ENCODE data around the gene HSBP1. TPM values are rescaled to one million over a fixed set of nuclear protein-coding genes. Genes with fewer than 3 reads are reported as not detected.

HSBP1 gene
- total and polyA plus RNA-seq, 2 of the 13 experiments (the other 11 are each of a cell fraction or from before 2014, with no cell fraction given), result 249 to 292 TPM

DNA sequence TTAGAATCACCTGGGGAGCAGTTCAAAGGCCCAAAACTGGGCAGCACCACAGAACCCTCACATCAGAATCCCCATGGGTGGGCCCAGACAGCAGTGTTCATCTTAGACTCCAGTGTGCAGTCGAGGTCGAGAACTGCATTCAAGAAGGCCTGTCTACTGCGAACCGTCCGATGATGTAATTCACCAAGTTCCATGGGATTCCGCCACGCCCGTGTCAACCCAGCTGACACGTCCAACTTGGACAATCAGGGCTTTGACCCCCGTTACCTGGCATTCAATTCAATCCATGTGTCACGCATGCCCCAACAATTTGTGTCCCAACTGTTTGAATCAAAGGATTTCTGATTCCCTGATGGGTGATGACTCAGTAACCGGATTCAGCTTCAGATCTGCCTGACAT is 9.2 kb downstream of the HSBP1 start (continued):
- TF ChIP-seq, protein P1, sequence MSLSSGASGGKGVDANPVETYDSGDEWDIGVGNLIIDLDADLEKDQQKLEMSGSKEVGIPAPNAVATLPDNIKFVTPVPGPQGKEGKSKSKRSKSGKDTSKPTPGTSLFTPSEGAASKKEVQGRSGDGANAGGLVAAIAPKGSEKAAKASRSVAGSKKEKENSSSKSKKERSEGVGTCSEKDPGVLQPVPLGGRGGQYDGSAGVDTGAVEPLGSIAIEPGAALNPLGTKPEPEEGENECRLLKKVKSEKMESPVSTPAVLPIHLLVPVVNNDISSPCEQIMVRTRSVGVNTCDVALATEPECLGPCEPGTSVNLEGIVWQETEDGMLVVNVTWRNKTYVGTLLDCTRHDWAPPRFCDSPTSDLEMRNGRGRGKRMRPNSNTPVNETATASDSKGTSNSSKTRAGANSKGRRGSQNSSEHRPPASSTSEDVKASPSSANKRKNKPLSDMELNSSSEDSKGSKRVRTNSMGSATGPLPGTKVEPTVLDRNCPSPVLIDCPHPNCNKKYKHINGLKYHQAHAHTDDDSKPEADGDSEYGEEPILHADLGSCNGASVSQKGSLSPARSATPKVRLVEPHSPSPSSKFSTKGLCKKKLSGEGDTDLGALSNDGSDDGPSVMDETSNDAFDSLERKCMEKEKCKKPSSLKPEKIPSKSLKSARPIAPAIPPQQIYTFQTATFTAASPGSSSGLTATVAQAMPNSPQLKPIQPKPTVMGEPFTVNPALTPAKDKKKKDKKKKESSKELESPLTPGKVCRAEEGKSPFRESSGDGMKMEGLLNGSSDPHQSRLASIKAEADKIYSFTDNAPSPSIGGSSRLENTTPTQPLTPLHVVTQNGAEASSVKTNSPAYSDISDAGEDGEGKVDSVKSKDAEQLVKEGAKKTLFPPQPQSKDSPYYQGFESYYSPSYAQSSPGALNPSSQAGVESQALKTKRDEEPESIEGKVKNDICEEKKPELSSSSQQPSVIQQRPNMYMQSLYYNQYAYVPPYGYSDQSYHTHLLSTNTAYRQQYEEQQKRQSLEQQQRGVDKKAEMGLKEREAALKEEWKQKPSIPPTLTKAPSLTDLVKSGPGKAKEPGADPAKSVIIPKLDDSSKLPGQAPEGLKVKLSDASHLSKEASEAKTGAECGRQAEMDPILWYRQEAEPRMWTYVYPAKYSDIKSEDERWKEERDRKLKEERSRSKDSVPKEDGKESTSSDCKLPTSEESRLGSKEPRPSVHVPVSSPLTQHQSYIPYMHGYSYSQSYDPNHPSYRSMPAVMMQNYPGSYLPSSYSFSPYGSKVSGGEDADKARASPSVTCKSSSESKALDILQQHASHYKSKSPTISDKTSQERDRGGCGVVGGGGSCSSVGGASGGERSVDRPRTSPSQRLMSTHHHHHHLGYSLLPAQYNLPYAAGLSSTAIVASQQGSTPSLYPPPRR (CRISPR knock-in tag; IDR thresholded peaks at IDR 0.05; ENCODE audit: borderline replicate concordance), result no peak
- no peak for TF ChIP-seq SALL2 (CRISPR knock-in tag; IDR thresholded peaks at IDR 0.05)
- TF ChIP-seq EED (CRISPR knock-in tag; IDR thresholded peaks at IDR 0.05), result no peak
- no peak for TF ChIP-seq ZFP41 (CRISPR knock-in tag; IDR thresholded peaks at IDR 0.05; ENCODE audit: borderline replicate concordance)
- TF ChIP-seq, protein P2, sequence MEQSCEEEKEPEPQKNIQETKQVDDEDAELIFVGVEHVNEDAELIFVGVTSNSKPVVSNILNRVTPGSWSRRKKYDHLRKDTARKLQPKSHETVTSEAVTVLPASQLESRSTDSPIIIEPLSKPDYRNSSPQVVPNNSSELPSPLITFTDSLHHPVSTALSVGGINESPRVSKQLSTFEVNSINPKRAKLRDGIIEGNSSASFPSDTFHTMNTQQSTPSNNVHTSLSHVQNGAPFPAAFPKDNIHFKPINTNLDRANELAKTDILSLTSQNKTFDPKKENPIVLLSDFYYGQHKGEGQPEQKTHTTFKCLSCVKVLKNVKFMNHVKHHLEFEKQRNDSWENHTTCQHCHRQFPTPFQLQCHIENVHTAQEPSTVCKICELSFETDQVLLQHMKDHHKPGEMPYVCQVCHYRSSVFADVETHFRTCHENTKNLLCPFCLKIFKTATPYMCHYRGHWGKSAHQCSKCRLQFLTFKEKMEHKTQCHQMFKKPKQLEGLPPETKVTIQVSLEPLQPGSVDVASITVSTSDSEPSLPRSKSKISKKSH (CRISPR knock-in tag; IDR thresholded peaks at IDR 0.05; ENCODE audit: borderline replicate concordance), result no peak
- TF ChIP-seq, protein P3, sequence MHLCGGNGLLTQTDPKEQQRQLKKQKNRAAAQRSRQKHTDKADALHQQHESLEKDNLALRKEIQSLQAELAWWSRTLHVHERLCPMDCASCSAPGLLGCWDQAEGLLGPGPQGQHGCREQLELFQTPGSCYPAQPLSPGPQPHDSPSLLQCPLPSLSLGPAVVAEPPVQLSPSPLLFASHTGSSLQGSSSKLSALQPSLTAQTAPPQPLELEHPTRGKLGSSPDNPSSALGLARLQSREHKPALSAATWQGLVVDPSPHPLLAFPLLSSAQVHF (CRISPR knock-in tag; IDR thresholded peaks at IDR 0.05), result no peak
- no peak for TF ChIP-seq PRPF4 (IDR thresholded peaks at IDR 0.05; ENCODE audit: low read depth, low read length, poor library complexity, severe bottlenecking)
- no peak for TF ChIP-seq ZBTB20 (CRISPR knock-in tag; IDR thresholded peaks at IDR 0.05; ENCODE audit: borderline replicate concordance, low read depth)
- TF ChIP-seq ZNF253 (CRISPR knock-in tag; IDR thresholded peaks at IDR 0.05; ENCODE audit: borderline replicate concordance), result no peak
- TF ChIP-seq SMC3 (IDR thresholded peaks at IDR 0.05; ENCODE audit: low read length), result no peak
- TF ChIP-seq ATM (IDR thresholded peaks at IDR 0.05; ENCODE audit: borderline replicate concordance), result no peak
